Transverse colon (tissue), 4 donors: Measurements from ENCODE around the gene ZBTB40.

Source experiments
- CTCF ChIP-seq, 5 experiments: fragments of 200-600 bp in 3 of 5; fragments of 450-650 bp in 2 of 5; sonication (generic) in 3 of 5; IDR thresholded peaks; 1 replicate in 2 of 5; 2 replicates in 3 of 5; pipeline ENCODE4 v1.5.1; 2016 to 2017; ENCODE audit warnings: antibody characterized with exemption in 5 of 5, inconsistent platforms in 3 of 5, mild to moderate bottlenecking in 2 of 5, moderate library complexity in 1 of 5
- POLR2A ChIP-seq: fragments of 450-650 bp; IDR thresholded peaks from one replicate; pipeline ENCODE4 v1.6.1; 2016; ENCODE audit warnings: antibody characterized with exemption, mild to moderate bottlenecking, moderate library complexity
- POLR2AphosphoS5 ChIP-seq, 3 donors: sonication (generic); formaldehyde crosslinking; IDR thresholded peaks; one replicate each; pipeline ENCODE4 v1.6.1; 2016; ENCODE audit warnings: antibody characterized with exemption in 3 of 3

- no peak for TF ChIP-seq POLR2AphosphoS5 (IDR thresholded peaks at IDR 0.05)
- no peak for TF ChIP-seq CTCF (IDR thresholded peaks at IDR 0.05)
- no peak for TF ChIP-seq POLR2A
Observed at GRCh38 chr1:22545141-22545540, 93.5 kb downstream of the ZBTB40 start.
